IPS-NIHi7 (cell line): ENCODE measurements around the gene DBET.
"Not testable (repeated sequence)": the region's sequence is repeated elsewhere in the genome, so short reads cannot be mapped to it uniquely, and the experiment has no call there.

Experiments
- DNase-seq: peaks from one replicate; pipeline ENCODE4 v3.0.0; 2012; ENCODE audit warnings: mixed read lengths; ENCODE audit errors: extremely low spot score

DBET gene

DNA sequence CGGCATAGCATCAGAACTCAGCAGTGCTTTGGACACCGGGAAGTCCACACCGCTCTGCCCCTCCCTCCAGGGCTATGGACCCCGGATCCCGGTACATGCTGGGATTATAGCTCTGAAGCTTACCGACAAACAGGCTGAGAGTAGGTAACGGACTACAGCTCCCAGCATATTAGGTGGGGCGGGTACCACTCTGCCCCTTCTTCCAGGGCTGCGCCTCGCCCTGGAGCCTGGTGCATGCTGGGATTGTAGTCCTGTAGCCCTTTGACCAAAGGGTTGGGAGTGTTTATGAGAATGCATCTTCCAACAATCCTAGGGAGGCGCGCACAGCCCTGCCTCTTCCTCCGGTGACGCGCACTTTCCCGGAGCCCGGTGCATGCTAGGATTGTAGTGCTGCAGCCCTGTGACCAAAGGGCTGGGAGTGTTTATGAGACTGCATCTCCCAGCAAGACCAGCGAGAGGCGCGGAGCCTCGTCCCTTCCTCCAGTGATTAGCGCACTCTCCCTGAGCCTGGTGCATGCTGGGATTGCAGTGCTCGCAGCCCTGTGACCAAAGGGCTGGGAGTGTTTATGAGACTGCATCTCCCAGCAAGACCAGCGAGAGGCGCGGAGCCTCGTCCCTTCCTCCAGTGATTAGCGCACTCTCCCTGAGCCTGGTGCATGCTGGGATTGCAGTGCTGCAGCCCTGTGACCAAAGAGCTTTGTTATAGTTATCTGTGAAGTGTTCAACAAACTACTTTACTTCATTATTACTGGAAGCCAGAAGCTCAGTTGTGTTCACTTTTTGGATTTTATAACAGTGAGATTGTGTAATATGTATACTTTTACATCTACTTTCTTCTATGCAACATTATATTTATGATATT, 14.7 kb upstream of the DBET start:
- DNase-seq, result not testable (repeated sequence)

DNA sequence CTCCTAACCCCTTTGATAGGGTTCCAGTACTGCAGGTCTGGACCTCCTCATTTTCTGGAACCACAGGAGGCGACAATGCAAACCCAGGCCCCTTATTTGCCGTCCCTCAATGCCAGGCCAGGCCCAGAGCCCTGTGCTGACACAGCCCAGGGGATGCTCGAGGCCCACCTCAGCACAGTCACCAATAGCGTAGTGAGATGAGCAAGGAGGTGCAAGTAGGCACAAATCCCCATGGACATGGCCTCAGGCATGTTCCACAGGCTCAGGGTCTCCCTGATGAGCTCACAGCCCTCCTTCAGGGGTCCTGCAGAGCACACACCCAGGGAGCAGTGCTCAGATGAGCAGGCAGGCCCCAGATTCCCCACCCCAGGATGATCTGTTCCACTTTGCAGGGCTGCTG, 5.3 kb upstream of the DBET start:
- DNase-seq, result not testable (repeated sequence)

DNA sequence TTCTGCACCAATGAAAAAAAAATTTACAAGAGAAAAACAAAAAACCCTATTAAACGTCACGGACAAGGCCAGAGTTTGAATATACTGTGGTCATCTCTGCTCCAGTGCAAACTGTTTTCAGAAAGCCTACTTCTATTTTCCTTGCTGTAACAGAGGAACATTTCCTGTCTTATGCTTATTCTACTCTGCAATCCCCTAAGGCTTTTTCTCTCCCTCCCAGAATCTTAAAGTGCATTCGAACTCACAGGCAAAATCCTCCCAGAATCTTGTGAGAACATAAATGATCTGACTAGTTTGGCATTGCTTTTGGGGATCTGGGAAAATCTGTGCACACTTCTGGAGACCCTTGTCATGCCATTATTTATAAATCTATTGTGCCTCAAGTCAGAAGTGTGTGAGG, 503 bp downstream of the DBET start:
- not testable (repeated sequence) for DNase-seq

DNA sequence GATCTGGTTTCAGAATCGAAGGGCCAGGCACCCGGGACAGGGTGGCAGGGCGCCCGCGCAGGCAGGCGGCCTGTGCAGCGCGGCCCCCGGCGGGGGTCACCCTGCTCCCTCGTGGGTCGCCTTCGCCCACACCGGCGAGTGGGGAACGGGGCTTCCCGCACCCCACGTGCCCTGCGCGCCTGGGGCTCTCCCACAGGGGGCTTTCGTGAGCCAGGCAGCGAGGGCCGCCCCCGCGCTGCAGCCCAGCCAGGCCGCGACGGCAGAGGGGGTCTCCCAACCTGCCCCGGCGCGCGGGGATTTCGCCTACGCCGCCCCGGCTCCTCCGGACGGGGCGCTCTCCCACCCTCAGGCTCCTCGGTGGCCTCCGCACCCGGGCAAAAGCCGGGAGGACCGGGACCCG, 4.0 kb downstream of the DBET start:
- not testable (repeated sequence) for DNase-seq

DNA sequence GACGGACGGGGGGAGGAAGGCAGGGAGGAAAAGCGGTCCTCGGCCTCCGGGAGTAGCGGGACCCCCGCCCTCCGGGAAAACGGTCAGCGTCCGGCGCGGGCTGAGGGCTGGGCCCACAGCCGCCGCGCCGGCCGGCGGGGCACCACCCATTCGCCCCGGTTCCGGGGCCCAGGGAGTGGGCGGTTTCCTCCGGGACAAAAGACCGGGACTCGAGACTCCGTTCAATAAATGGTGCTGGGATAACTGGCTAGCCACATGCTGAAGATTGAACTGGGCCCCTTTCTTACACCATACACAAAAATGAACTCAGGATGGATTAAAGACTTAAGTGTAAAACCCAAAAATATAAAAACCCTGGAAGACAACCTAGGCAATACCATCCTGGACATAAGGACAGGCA, 28.8 kb downstream of the DBET start:
- not testable (repeated sequence) for DNase-seq

DNA sequence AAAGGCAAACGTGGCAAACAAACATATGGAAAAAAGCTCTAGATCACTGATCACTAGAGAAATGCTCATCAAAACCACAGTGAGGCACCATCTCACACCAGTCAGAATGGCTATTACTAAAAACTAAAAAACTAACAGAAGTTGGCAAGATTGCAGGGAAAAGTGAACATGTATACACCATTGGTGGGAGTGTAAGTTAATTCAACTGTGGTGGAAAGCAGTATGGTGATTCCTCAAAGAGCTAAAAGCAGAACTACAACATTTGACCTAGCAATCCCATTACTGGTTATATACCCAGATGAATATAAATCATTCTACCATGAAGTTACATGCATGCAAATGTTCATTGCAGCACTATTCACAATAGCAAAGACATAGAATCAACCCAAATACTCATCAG, 29.7 kb downstream of the DBET start:
- DNase-seq, result not testable (repeated sequence)

DNA sequence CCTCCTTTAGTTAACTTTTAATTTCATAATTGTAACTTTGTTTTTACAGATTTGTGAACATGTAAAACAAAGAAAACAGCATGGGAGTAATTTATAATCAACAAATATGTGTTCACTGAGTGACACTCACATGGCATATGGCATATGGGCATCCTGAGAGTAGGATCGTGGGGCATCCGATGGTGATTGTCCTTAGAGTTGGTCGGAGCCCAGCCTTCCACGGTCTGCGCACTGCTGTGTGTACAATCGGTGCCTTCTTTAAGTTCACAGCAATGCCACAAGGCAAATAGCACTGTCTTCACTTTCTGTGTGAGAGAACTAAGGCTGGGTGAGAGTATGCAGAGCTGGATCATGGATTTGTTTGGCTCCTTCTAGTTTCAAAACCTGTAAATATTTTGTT, 31.0 kb downstream of the DBET start:
- DNase-seq, result not testable (repeated sequence)

DNA sequence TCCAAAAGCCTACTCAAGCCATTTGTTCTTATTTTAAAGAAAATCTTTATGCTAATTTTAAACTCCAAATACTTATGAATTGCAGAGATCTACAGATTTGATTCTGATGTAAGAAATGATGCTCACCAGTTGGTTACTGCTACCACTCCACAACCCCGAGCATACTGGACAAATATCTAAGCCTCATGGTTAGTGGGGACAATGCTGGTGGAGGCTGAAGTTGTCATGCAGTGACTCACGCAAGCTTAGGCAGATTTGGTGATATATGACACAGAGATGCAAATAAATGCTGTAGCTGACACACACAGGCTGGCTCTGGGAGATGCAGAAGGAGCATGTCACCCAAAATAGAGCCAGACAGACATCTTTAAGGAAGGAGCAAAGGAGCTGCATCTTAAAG, 35.3 kb downstream of the DBET start:
- not testable (repeated sequence) for DNase-seq

DNA sequence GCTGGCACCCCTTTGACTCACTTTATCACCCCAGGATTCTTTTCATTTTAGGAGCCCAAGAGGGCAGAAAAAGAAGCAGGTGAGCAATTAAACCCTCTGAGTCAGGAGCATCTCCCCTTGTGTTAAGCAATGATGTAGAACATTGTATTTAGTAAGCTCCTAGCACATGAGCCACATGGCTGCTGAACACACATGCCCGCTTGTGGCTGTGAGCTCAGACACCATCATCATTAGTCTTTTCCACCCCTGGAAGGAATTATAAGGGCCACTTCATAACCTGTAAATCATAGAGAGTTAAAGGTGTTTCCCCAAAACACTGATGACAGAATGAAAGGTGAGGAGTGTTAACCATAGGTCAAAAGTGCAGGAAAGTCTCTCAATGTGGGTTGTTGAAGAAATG, 37.2 kb downstream of the DBET start:
- DNase-seq, result not testable (repeated sequence)

DNA sequence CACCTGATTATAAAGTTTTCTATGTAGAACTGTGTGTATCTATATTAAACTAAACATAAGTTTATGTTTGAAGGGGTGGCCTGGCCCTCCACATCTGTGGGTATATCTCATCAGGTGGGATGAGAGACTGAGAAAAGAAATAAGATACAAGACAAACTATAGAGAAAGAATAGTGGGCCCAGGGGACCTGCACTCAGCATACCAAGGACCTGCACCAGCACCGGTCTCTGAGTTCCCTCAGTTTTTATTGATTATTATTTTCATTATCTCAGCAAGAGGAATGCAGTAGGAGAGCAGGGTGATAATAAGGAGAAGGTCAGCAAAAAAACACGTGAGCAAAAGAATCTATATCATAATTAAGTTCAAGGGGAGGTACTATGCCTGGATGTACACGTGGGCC, 41.9 kb downstream of the DBET start:
- not testable (repeated sequence) for DNase-seq

DNA sequence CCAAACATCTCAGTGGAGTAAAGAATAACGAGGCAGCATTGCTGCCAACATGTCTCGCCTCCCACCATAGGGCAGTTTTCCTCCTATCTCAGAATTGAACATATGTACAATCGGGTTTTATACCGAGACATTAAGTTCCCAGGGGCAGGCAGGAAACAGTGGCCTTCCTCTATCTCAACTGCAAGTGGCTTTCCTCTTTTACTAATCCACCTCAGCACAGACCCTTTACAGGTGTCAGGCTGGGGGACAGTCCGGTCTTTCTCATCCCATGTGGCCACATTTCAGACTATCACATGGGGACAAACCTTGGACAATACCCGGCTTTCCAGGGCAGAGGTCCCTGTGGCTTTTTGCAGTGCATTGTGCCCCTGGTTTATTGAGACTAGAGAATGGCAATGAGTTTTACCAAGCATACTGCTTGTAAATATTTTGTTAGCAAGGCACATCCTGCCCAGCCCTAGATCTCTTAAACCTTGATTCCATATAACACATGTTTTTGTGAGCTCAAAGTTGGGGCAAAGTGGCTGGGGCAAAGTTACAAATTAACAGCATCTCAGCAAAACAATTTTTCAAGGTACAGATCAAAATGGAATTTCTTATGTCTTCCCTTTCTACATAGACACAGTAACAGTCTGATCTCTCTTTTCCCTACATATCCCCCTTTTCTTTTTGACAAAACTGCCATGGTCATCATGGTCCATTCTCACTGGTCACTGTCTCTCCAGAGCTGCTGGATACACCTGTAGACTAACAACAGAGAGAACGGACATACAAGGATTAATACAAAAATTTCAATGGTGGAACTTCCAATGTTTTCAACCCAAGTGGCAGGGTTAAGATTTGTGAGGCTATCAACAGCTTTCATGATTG, 42.5 kb downstream of the DBET start:
- DNase-seq, result not testable (repeated sequence)

DNA sequence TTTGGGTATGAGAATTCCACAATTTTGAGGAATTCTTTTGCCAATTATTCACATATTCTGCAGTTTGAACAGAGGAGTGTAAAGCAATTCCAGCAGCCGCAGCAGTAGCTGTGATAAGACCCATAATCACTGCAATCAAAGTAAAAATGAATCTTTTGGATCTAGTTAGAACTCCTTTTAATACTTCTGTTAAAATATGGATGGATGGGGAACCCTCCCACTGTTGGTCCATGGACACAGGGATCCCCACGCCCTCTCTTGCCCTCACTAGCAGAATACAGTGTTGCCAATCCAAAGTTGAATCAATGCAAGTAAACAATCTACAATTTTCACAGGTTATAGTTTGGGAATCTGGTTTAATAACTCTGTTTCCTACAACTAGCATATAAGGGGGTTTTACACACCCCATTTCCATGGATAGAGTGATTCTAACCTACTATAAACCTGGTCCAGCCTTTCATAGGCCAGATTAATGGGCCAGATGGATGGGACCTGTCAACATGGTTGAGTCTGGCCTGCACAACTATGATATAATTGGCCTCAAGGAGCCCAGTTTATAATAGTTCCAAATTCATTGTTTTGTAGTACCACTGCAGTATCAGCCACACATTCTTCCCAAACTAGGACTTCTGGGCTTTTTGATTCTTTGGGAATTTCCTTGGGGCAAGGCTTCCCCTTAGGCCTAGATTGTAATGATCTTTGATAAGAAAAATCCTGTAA, 43.6 kb downstream of the DBET start:
- not testable (repeated sequence) for DNase-seq

DNA sequence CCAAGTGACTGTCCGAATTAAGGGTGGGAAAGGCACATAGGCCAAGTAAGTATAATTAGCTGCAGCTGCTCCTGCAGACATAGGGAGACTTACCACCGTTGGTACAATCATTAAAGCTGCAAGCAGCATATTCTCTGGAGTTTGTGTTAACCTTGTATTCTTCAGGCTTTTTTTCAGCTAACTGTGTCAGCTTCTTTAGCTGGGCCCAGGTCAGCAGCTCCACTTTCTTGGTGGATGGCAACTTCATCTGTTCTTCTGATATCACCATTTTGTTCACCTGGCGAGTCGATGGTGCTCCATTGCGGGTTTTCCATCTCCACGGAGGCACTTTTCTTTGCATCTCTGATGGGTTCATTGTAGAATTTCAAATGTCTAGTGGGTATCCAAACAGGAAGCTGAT, 44.5 kb downstream of the DBET start:
- not testable (repeated sequence) for DNase-seq

DNA sequence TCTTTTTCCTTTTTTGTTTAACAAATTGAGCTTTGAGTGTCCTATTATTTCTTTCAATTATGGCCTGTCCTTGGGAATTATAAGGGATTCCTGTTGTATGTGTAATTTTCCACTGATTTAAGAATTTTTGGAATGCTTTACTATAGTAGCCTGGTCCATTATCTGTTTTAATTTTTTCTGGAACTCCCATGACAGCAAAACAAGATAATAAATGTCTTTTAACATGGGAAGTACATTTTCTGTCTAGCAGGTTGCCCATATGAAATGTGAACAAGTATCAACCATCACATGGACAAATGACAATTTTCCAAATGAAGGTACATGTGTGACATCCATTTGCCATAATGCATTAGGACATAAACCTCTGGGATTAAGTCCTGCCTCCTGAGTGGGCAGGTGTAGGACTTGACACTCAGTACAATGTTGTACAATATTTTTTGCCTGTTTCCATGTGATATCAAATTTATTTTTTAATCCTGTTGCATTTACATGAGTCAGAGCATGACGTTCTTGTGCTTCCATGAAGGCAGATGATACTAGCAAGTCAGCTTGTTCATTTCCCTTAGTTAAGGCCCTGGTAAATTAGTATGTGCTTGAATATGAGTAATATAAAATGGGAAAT, 45.2 kb downstream of the DBET start:
- DNase-seq, result not testable (repeated sequence)

DNA sequence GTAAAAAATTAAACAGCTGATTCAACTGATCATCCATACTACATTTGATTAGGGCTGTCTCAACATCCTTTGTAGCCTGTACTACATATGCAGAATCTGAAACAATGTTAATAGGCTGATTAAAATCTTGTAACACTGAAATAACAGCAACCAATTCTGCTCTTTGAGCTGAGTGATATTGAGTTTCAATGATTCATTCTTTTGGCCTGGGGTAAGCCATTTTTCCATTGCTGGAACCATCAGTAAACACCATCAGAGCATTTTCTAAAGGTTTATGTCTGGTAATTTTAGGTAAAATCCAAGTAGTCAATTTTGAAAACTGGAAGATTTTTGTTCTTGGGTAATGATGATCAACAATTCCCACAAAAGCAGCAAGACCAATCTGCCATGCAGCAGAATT, 45.7 kb downstream of the DBET start:
- not testable (repeated sequence) for DNase-seq

DNA sequence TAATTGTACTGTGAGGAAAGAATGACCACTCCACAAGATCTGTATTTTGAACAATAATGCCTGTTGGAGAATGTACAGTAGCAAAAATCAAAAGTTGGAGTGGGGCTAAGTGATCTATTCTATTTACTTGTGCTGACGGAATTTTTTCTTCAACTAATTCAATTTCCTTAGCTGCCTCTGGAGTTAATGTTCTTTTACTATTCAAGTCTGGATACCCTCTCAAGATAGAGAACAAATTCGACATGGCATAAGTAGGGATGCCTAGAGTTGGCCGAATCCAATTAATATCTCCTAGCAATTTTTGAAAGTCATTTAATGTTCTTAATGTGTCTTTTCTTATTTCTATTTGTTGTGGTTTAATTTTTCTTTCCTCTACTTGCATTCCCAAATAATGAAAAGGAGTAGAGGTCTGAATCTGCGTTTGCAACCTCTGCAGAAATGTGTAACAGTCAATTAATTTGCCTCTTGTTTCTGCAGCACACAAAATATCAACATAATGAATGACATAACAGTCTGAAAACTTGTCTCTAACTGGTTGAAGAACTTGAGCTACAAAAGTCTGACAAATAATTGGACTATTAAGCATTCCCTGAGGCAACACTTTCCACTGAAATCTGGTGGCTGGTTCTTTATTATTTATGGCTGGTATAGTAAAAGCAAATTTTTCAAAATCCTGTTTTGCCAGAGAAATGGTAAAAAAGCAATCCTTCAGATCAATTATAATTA, 46.4 kb downstream of the DBET start:
- not testable (repeated sequence) for DNase-seq

DNA sequence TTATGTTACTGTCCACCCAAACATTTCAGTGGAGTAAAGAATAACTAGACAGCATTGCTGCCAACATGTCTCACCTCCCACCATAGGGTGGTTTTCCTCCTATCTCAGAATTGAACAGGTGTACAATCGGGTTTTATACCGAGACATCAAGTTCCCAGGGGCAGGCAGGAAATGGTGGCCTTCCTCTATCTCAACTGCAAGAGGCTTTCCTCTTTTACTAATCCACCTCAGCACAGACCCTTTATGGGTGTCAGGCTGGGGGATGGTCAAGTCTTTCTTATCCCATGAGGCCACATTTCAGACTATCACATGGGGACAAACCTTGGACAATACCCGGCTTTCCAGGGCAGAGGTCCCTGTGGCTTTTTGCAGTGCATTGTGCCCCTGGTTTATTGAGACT, 48.6 kb downstream of the DBET start:
- not testable (repeated sequence) for DNase-seq

DNA sequence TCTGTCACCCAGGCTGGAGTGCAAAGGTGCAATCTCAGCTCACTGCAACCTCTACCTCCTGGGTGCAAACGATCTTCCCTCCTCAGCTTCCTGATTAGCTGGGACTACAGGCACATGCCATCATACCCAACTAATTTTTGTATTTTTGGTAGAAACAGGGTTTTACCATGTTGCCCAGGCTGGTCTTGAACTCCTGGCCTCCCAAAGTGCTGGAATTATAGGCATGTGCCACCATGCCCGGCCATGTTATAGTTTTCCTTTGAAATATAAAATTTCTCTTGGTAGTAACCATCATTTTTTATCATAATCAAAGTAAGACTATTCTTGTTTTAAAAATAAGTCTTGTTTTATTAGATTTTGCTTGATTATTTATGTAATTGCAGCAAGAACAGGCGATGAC, 50.7 kb downstream of the DBET start:
- not testable (repeated sequence) for DNase-seq
